Activated CD4-positive, alpha-beta T cell treated with anti-CD3 and anti-CD28 coated beads, Interleukin-10, Interleukin-2, amounts not matched to agents 100 ng/mL and 50 ng/mL, durations not matched to agents 16 hours and 8 hours (primary cell): Measurements from ENCODE around the gene SUGCT.

Experiments
- DNase-seq: peaks from one replicate; pipeline ENCODE4 v3.0.0-alpha.2; 2020

SUGCT gene

GRCh38 chr7:40800771-40801170 lies 666.0 kb downstream of the SUGCT start:
- no peak for DNase-seq

- DNase-seq: no peak
These were observed 667.7 kb downstream of the SUGCT start for GRCh38 chr7:40802497-40802896.

- no peak for DNase-seq
These were observed 669.8 kb downstream of the SUGCT start for GRCh38 chr7:40804477-40805215.

- DNase-seq: no peak
These were observed 670.6 kb downstream of the SUGCT start for GRCh38 chr7:40805361-40805760.

GRCh38 chr7:40808378-40808942 lies 673.7 kb downstream of the SUGCT start:
- DNase-seq: no peak

GRCh38 chr7:40810274-40810673 lies 675.5 kb downstream of the SUGCT start:
- DNase-seq: no peak

GRCh38 chr7:40811666-40812065 lies 676.9 kb downstream of the SUGCT start:
- DNase-seq: no peak

GRCh38 chr7:40815022-40815421 lies 680.2 kb downstream of the SUGCT start:
- DNase-seq: no peak

- no peak for DNase-seq
These were observed 680.7 kb downstream of the SUGCT start for GRCh38 chr7:40815512-40815911.

GRCh38 chr7:40822861-40823260 lies 688.1 kb downstream of the SUGCT start:
- DNase-seq: no peak

- DNase-seq: no peak
These were observed 689.7 kb downstream of the SUGCT start for GRCh38 chr7:40824461-40824860.

GRCh38 chr7:40826411-40827221 lies 691.8 kb downstream of the SUGCT start:
- no peak for DNase-seq

- DNase-seq: no peak
These were observed 692.6 kb downstream of the SUGCT start for GRCh38 chr7:40827222-40828085.

GRCh38 chr7:40828686-40829600 lies 694.1 kb downstream of the SUGCT start:
- DNase-seq: no peak

- DNase-seq: no peak
These were observed 698.5 kb downstream of the SUGCT start for GRCh38 chr7:40833191-40833887.

GRCh38 chr7:40833888-40834234 lies 699.1 kb downstream of the SUGCT start:
- DNase-seq: no peak

GRCh38 chr7:40836218-40836617 lies 701.4 kb downstream of the SUGCT start:
- no peak for DNase-seq

- DNase-seq: no peak
These were observed 705.1 kb downstream of the SUGCT start for GRCh38 chr7:40839881-40840280.

GRCh38 chr7:40840990-40841389 lies 706.2 kb downstream of the SUGCT start:
- no peak for DNase-seq

- no peak for DNase-seq
These were observed 707.8 kb downstream of the SUGCT start for GRCh38 chr7:40842641-40843040.

GRCh38 chr7:40843338-40843985 lies 708.7 kb downstream of the SUGCT start:
- DNase-seq: no peak
